Measurements from ENCODE around the gene CNOT11. TPM values are rescaled to one million over a fixed set of nuclear protein-coding genes. Genes with fewer than 3 reads are reported as not detected.
"Not testable (repeated sequence)": the region's sequence is repeated elsewhere in the genome, so short reads cannot be mapped to it uniquely, and the experiment has no call there.

Gene CNOT11
- total RNA-seq, 1 donor from 2014 or later: 32.5 TPM

GRCh38 chr2:101248756-101249155 is 3.9 kb upstream of the CNOT11 start:
- H3K27ac ChIP-seq; H3K27me3 ChIP-seq; H3K4me1 ChIP-seq; H3K36me3 ChIP-seq; DNase-seq (ENCODE audit: low spot score in 2 of 2); H3K9me3 ChIP-seq; intact Hi-C loops (cut with DNase I); H3K4me3 ChIP-seq: not testable (repeated sequence)

- no peaks in the 10 kb centered on the region for H3K9me3 ChIP-seq
- H3K4me1 ChIP-seq: peaks cover 4 to 10% of the 10 kb centered on the region in 2 donors
- no peaks in the 10 kb centered on the region for H3K36me3 ChIP-seq
- no peak overlapping the region for H3K4me3 ChIP-seq
- TF ChIP-seq CTCF (IDR thresholded peaks at IDR 0.05): no peak
- no peak overlapping the region for H3K27ac ChIP-seq
- H3K27me3 ChIP-seq: no peaks in the 10 kb centered on the region
- no peak for DNase-seq (ENCODE audit: low spot score in 2 of 2)
- intact Hi-C loops (cut with DNase I): loop anchor here (10.0 kb wide), 1 partner anchor 685 kb away; the partner anchor contains the start of gene PDCL3
Observed at GRCh38 chr2:101249826-101250225, 2.9 kb upstream of the CNOT11 start.

- not testable (repeated sequence) for DNase-seq (ENCODE audit: low spot score in 2 of 2); H3K4me3 ChIP-seq
- intact Hi-C loops (cut with DNase I): loop anchor here (10.0 kb wide), 1 partner anchor 687 kb away; the partner anchor contains the start of gene PDCL3
Observed at GRCh38 chr2:101251246-101251781, 1.4 kb upstream of the CNOT11 start.

GRCh38 chr2:101251844-101252407 is 760 bp upstream of the CNOT11 start:
- H3K9me3 ChIP-seq: no peaks in the 10 kb centered on the region
- peak in 2 of 3 experiments; percentile 14 to 25 for TF ChIP-seq CTCF (IDR thresholded peaks at IDR 0.05)
- DNase-seq (ENCODE audit: low spot score in 2 of 2): no peak
- peak overlapping the region; percentile 83 to 95 for H3K4me3 ChIP-seq
- H3K4me1 ChIP-seq: peaks cover 4 to 11% of the 10 kb centered on the region in 2 donors
- no peaks in the 10 kb centered on the region for H3K36me3 ChIP-seq
- intact Hi-C loops (cut with DNase I): loop anchor here (1.0 to 10.0 kb wide), 4 partner anchors 56 to 687 kb away; partner anchors contain the start of genes PDCL3, RNF149, RPL31 and TBC1D8
- no peaks in the 10 kb centered on the region for H3K27me3 ChIP-seq
- H3K27ac ChIP-seq: peak overlapping the region; percentile 62 to 90

More at GRCh38 chr2:101251246-101251781, 1.4 kb upstream of the CNOT11 start:
- not testable (repeated sequence) for H3K27me3 ChIP-seq, H3K27ac ChIP-seq, H3K36me3 ChIP-seq, H3K9me3 ChIP-seq
- H3K4me1 ChIP-seq: peaks cover 4 to 11% of the 10 kb centered on the region in 2 donors

GRCh38 chr2:101253013-101253702 is 472 bp downstream of the CNOT11 start:
- peak in 1 of 2 donors; percentile 79 for DNase-seq (ENCODE audit: low spot score in 2 of 2)
- Histone ChIP-seq H3K4me1 (peaks cover 4 to 11% of the 10 kb centered on the region in 2 donors), H3K27me3 (no peaks in the 10 kb centered on the region), H3K9me3 (no peaks in the 10 kb centered on the region), H3K36me3 (peaks cover 5 to 9% of the 10 kb centered on the region in 2 donors), H3K4me3 (peak overlapping the region; percentile 83 to 95), H3K27ac (peak overlapping the region; percentile 90 to 97)
- TF ChIP-seq CTCF (IDR thresholded peaks at IDR 0.05): no peak
- intact Hi-C loops (cut with DNase I): loop anchor here (2.0 to 10.0 kb wide), 3 partner anchors 102 to 688 kb away; partner anchors contain the start of genes PDCL3, RPL31 and TBC1D8

GRCh38 chr2:101253703-101254450 is 1.2 kb downstream of the CNOT11 start:
- DNase-seq (ENCODE audit: low spot score in 2 of 2): no peak
- no peak for TF ChIP-seq CTCF (IDR thresholded peaks at IDR 0.05)
- H3K36me3 ChIP-seq: peaks cover 9 to 14% of the 10 kb centered on the region in 2 donors
- H3K4me1 ChIP-seq: peaks cover 4 to 11% of the 10 kb centered on the region in 2 donors
- no peaks in the 10 kb centered on the region for H3K9me3 ChIP-seq
- H3K27me3 ChIP-seq: no peaks in the 10 kb centered on the region
- H3K27ac ChIP-seq: no peak overlapping the region
- intact Hi-C loops (cut with DNase I): loop anchor here (2.0 to 10.0 kb wide), 3 partner anchors 103 to 689 kb away; partner anchors contain the start of genes PDCL3, RPL31 and TBC1D8
- H3K4me3 ChIP-seq: peak overlapping the region; percentile 83 to 95

Measured in ascending aorta (tissue), 2 donors.